Left ventricle myocardium inferior (tissue), 1 donor: ENCODE results near the gene SEPTIN10. TPM values are rescaled to one million over a fixed set of nuclear protein-coding genes. Genes with fewer than 3 reads are reported as not detected.

Source experiments
- DNase-seq: peaks from one replicate; pipeline ENCODE4 v3.0.0-alpha.2; 2020
- H3K27ac ChIP-seq: fragments of 200-600 bp; replicated peaks from 2 replicates; pipeline ENCODE4 v1.8.0; 2021
- H3K27me3 ChIP-seq: fragments of 200-600 bp; 2 replicates; pipeline ENCODE4 v1.8.0; 2021; ENCODE audit warnings: low read depth
- H3K36me3 ChIP-seq: fragments of 200-600 bp; 2 replicates; pipeline ENCODE4 v1.8.0; 2021
- H3K4me1 ChIP-seq: fragments of 200-600 bp; 2 replicates; pipeline ENCODE4 v1.8.0; 2021
- H3K4me3 ChIP-seq: fragments of 200-600 bp; 2 replicates; pipeline ENCODE4 v1.8.0; 2021; ENCODE audit warnings: mild to moderate bottlenecking, moderate library complexity
- H3K9me3 ChIP-seq: fragments of 200-600 bp; replicated peaks from 2 replicates; pipeline ENCODE4 v1.8.0; 2021
- intact Hi-C: fragments of 100-400 bp; cut with micrococcal nuclease; formaldehyde crosslinking; loops from one replicate; pipeline ENCODE4 v1.11.0; 2022
- total RNA-seq: library from RNA; stranded (reverse); fragmentation: NEBNext Ultra II Directional; extraction: Animal tissue kit (Norgen Biotek cat#: 25700); gene quantifications from one replicate; pipeline ENCODE4 v1.2.1, GENCODE V29; 2021
- TF ChIP-seq, protein P1 (sequence below): fragments of 200-600 bp; IDR thresholded peaks from 2 replicates; pipeline ENCODE4 v1.8.0; 2021; ENCODE audit warnings: antibody characterized with exemption, mild to moderate bottlenecking, borderline replicate concordance
- donor health status: DM: no; HTN: yes; CAD: no; lungs with severe emphysema.

SEPTIN10 gene
- total RNA-seq, 1 donor from 2014 or later = 55.4 TPM

DNA sequence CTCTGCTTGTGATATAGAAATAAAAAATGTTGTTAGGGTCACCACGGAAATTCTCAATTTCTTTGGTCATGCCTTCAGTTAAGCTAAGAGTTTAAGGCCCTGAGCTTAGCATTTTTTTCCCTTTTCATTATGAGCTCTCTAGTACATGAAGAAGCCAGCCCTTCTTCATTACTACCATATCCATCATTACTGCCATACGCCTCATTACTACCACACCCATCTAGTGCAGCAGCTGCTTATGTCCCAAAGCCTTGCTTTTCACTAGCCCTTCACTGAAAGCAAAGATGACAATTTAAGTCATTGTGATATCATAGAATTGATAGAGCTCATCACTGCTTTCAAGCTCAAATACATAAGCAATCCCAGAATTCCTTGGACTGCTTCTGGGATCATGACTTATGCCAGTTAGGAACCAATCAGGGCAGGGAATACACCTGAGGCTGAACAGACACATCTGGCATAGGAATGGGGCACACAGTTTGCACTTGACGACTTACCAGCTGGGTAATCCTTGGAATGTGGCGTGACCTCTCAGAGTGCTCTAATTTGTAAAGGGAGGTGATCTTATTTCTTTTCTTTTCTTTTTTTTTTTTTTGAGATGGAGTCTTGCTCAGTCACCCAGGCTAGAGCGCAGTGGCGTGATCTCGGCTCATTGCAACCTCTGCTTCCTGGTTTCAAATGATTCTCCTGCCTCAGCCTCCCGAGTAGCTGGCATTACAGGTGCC, 40.7 kb upstream of the SEPTIN10 start:
- intact Hi-C loops = no loop called here
- H3K4me1 ChIP-seq = no peaks in the 10 kb centered on the region
- H3K27me3 ChIP-seq = no peaks in the 10 kb centered on the region
- TF ChIP-seq, protein P1, sequence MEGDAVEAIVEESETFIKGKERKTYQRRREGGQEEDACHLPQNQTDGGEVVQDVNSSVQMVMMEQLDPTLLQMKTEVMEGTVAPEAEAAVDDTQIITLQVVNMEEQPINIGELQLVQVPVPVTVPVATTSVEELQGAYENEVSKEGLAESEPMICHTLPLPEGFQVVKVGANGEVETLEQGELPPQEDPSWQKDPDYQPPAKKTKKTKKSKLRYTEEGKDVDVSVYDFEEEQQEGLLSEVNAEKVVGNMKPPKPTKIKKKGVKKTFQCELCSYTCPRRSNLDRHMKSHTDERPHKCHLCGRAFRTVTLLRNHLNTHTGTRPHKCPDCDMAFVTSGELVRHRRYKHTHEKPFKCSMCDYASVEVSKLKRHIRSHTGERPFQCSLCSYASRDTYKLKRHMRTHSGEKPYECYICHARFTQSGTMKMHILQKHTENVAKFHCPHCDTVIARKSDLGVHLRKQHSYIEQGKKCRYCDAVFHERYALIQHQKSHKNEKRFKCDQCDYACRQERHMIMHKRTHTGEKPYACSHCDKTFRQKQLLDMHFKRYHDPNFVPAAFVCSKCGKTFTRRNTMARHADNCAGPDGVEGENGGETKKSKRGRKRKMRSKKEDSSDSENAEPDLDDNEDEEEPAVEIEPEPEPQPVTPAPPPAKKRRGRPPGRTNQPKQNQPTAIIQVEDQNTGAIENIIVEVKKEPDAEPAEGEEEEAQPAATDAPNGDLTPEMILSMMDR = no peak
- H3K27ac ChIP-seq = no peak overlapping the region
- no peak overlapping the region for H3K4me3 ChIP-seq
- H3K9me3 ChIP-seq = no peaks in the 10 kb centered on the region
- DNase-seq = no peak
- H3K36me3 ChIP-seq = no peaks in the 10 kb centered on the region

DNA sequence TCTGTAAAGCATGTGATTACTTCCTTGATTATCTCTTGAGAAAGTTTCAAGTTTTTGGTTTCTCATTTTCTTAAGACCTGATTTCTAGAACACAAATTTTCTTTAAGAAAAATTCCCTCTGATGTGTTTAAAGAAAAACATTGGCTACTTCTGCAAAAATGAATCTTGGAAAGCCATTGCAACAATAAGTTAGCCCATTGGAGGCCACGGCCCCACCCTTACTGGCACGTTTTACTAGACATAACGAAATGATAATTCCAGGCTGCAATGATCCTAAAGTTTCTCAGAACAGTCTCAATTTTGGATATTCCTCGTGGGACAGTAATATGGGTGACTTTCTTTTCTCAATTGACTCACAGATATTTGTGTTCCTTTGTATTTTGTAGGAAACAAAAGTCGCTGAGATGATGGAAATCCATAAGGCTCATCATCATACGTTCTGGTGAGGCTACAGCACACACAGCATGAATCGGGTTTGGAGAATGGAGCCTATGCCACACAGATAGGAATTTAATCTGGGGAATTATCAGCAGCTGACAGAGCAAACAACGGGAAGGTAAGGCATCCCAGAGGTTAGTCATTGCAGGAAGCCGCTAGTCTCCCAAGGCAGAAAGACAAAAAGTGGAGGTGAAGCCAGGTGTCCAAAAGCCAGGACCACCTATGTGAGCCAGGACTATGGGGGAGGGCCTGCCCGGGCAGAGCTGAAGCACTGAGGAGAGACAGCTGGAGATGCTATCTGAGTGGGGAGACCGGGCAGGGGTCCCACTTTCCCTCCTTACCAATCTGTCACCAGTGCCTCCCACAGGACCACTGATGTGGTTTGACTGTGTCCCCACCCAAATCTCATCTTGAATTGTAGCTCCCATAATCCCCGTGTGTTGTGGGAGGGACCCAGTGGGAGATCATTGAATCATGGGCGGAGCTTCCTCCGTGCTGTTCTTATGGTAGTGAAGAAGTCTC, 36.2 kb upstream of the SEPTIN10 start:
- TF ChIP-seq, protein P1 = no peak
- no peaks in the 10 kb centered on the region for H3K27me3 ChIP-seq
- H3K9me3 ChIP-seq = no peaks in the 10 kb centered on the region
- DNase-seq = no peak
- no peaks in the 10 kb centered on the region for H3K36me3 ChIP-seq
- no peak overlapping the region for H3K4me3 ChIP-seq
- intact Hi-C loops = no loop called here
- peaks cover 2% of the 10 kb centered on the region for H3K4me1 ChIP-seq
- H3K27ac ChIP-seq = no peak overlapping the region

DNA sequence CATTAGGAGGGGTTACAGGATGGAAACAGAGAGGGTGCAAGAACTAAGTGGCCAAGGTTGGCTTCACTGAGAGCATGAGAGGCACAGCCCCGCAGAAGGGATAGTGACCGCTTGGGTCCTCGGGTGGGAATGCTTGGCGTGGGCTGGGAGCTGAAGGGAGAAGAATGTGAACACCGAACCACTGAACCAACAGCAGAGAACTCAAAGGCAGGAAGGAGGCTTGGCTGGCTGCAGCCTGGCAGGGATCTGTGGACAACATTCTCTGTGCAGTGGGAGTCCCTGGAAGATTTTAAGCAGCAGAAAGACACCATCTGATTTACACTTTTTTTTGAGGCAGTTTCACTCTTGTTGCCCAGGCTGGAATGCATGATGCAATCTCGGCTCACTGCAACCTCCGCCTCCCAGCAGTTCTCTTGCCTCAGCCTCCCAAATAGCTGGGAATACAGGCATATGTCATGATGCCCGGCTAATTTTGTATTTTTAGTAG, 34.3 kb upstream of the SEPTIN10 start:
- DNase-seq = no peak
- TF ChIP-seq, protein P1 = no peak
- no peaks in the 10 kb centered on the region for H3K9me3 ChIP-seq
- H3K27ac ChIP-seq = no peak overlapping the region
- intact Hi-C loops = no loop called here
- H3K4me3 ChIP-seq = no peak overlapping the region
- H3K4me1 ChIP-seq = peaks cover 11% of the 10 kb centered on the region
- H3K36me3 ChIP-seq = no peaks in the 10 kb centered on the region
- H3K27me3 ChIP-seq = no peaks in the 10 kb centered on the region

DNA sequence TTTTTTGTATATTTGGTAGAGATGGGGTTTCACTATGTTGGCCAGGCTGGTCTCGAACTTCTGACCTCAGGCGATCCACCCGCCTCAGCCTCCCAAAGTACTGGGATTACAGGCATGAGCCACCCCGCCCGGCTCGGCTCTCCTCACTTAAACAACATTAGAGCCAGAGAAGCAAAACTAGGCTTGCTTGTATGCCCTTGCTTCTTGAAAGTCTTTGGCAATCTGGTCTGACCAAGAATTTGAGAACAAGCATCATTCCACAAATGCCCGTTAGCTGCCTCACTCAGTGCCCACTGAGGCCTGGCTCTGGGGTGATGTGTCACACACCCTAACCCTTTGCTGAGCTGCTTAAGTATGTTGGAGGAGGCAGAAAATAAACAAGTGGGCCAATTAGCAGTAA, 33.9 kb upstream of the SEPTIN10 start:
- no peak overlapping the region for H3K27ac ChIP-seq
- no peak for DNase-seq
- no peak overlapping the region for H3K4me3 ChIP-seq
- no peaks in the 10 kb centered on the region for H3K27me3 ChIP-seq
- TF ChIP-seq, protein P1 = no peak
- intact Hi-C loops = no loop called here
- no peaks in the 10 kb centered on the region for H3K9me3 ChIP-seq
- H3K4me1 ChIP-seq = peaks cover 11% of the 10 kb centered on the region
- H3K36me3 ChIP-seq = no peaks in the 10 kb centered on the region

DNA sequence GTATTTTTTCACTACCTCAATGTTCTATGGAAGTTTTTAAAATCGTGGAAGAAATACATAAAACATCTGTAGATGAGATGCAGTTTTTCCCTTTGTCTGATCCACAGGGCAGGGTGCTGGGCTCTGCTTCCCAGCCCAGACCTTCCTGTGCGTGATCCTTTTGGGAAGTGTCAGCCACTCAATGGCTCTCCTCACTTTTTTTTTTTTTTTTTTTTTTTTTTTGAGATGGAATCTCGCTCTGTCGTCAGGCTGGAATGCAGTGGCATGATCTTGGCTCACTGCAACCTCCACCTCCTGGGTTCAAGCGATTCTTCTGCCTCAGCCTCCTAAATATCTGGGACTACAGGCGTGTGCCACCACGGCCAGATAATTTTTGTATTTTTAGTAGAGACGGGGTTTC, 33.2 kb upstream of the SEPTIN10 start:
- no peak overlapping the region for H3K27ac ChIP-seq
- H3K9me3 ChIP-seq = no peaks in the 10 kb centered on the region
- no peaks in the 10 kb centered on the region for H3K36me3 ChIP-seq
- no peaks in the 10 kb centered on the region for H3K27me3 ChIP-seq
- intact Hi-C loops = no loop called here
- H3K4me3 ChIP-seq = no peak overlapping the region
- no peak for DNase-seq
- H3K4me1 ChIP-seq = peaks cover 11% of the 10 kb centered on the region
- TF ChIP-seq, protein P1 = no peak
